Neural cell (in vitro differentiated cells): ENCODE measurements around the gene MAN2A2. TPM values are rescaled to one million over a fixed set of nuclear protein-coding genes. Genes with fewer than 3 reads are reported as not detected.

Source experiments
- H2AFZ ChIP-seq: fragments of 200-600, 300-800 bp; sonication (generic), shearing (Covaris generic); 2 replicates; pipeline ENCODE4 v1.6.0; 2014; ENCODE audit warnings: low read depth, mild to moderate bottlenecking, antibody characterized with exemption, low read length, moderate library complexity
- H3F3A ChIP-seq: fragments of 200-600 bp; shearing (Covaris generic); 2 replicates; pipeline ENCODE4 v1.6.1; 2016; ENCODE audit warnings: mild to moderate bottlenecking, moderate library complexity, mixed read lengths, antibody characterized with exemption, low read length; ENCODE audit not compliant: insufficient read depth, poor library complexity, severe bottlenecking
- H3K27ac ChIP-seq: fragments of 200-600, 300-800 bp; sonication (generic), shearing (Covaris generic); 2 replicates; pipeline ENCODE4 v1.5.1; 2014; ENCODE audit warnings: mild to moderate bottlenecking, low read length, moderate library complexity
- H3K27me3 ChIP-seq: fragments of 300-800, 200-600 bp; sonication (generic), shearing (Covaris generic); 2 replicates; pipeline ENCODE4 v1.6.0; 2014; ENCODE audit warnings: mild to moderate bottlenecking, low read depth, low read length, moderate library complexity; ENCODE audit not compliant: insufficient read depth
- H3K36me3 ChIP-seq: fragments of 300-800, 200-600 bp; sonication (generic), shearing (Covaris generic); 2 replicates; pipeline ENCODE4 v1.5.1; 2014; ENCODE audit warnings: mild to moderate bottlenecking, antibody characterized with exemption, low read length, moderate library complexity; ENCODE audit not compliant: insufficient read depth
- H3K4me2 ChIP-seq: fragments of 300-800, 200-600 bp; sonication (generic), shearing (Covaris generic); 2 replicates; pipeline ENCODE4 v1.6.0; 2014; ENCODE audit warnings: mild to moderate bottlenecking, low read length
- H3K4me3 ChIP-seq: fragments of 300-800, 200-600 bp; sonication (generic), shearing (Covaris generic); 2 replicates; pipeline ENCODE4 v1.5.1; 2014; ENCODE audit warnings: mild to moderate bottlenecking, low read length, moderate library complexity
- H3K79me2 ChIP-seq: fragments of 200-600 bp; shearing (Covaris generic); replicated peaks from 2 replicates; pipeline ENCODE4 v1.6.0; 2014; ENCODE audit warnings: mild to moderate bottlenecking, low read length, moderate library complexity; ENCODE audit not compliant: insufficient read depth
- H3K9ac ChIP-seq: fragments of 300-800, 200-600 bp; sonication (generic), shearing (Covaris generic); 2 replicates; pipeline ENCODE4 v1.6.1; 2016; ENCODE audit warnings: mild to moderate bottlenecking, low read length, mixed read lengths
- H3K9me2 ChIP-seq: fragments of 200-600 bp; shearing (Covaris generic); 2 replicates; pipeline ENCODE4 v1.6.1; 2016; ENCODE audit warnings: mild to moderate bottlenecking, low read length, mixed read lengths; ENCODE audit not compliant: insufficient read depth
- H3K9me3 ChIP-seq: fragments of 200-600, 300-800 bp; sonication (generic), shearing (Covaris generic); 2 replicates; pipeline ENCODE4 v1.6.1; 2016; ENCODE audit warnings: mild to moderate bottlenecking, mixed run types, low read length, moderate library complexity, mixed read lengths
- H4K20me1 ChIP-seq: fragments of 200-600 bp; shearing (Covaris generic); 2 replicates; pipeline ENCODE4 v1.6.1; 2016; ENCODE audit warnings: mild to moderate bottlenecking, mixed run types; ENCODE audit not compliant: insufficient read depth
- CTCF ChIP-seq: fragments of 450-650 bp; IDR thresholded peaks from 2 replicates; pipeline ENCODE4 v1.5.1; 2014; ENCODE audit warnings: antibody characterized with exemption, mild to moderate bottlenecking, moderate library complexity; ENCODE audit not compliant: poor library complexity, severe bottlenecking
- EP300 ChIP-seq: fragments of 450-650 bp; conservative IDR thresholded peaks from 2 replicates; pipeline ENCODE4 v1.6.1; 2014; ENCODE audit warnings: antibody characterized with exemption, mild to moderate bottlenecking, moderate library complexity; ENCODE audit not compliant: poor library complexity, severe bottlenecking
- EZH2 ChIP-seq: fragments of 200-600, 300-800 bp; shearing (Covaris generic), sonication (generic); IDR thresholded peaks from 2 replicates; pipeline ENCODE4 v1.6.1; 2014; ENCODE audit warnings: antibody characterized with exemption, low read length, borderline replicate concordance, mild to moderate bottlenecking; ENCODE audit not compliant: insufficient read depth, poor library complexity, severe bottlenecking
- MXI1 ChIP-seq: fragments of 450-650 bp; conservative IDR thresholded peaks from 2 replicates; pipeline ENCODE4 v1.6.1; 2014; ENCODE audit warnings: antibody characterized with exemption, mild to moderate bottlenecking; ENCODE audit not compliant: poor library complexity, severe bottlenecking
- POLR2AphosphoS5 ChIP-seq: IDR thresholded peaks from 2 replicates; pipeline ENCODE4 v1.6.1; 2012
- RAD21 ChIP-seq: fragments of 450-650 bp; conservative IDR thresholded peaks from 2 replicates; pipeline ENCODE4 v1.6.1; 2014; ENCODE audit warnings: antibody characterized with exemption, mild to moderate bottlenecking, moderate library complexity
- REST ChIP-seq: IDR thresholded peaks from 2 replicates; pipeline ENCODE4 v1.6.1; 2012; ENCODE audit warnings: borderline replicate concordance
- SMC3 ChIP-seq: fragments of 450-650 bp; conservative IDR thresholded peaks from 2 replicates; pipeline ENCODE4 v1.6.1; 2014; ENCODE audit warnings: antibody characterized with exemption, mild to moderate bottlenecking, moderate library complexity; ENCODE audit not compliant: poor library complexity
- TAF1 ChIP-seq: IDR thresholded peaks from 2 replicates; pipeline ENCODE4 v1.6.1; 2012; ENCODE audit warnings: low read depth
- polyA plus RNA-seq: library from polyadenylated mRNA; depleted of rRNA; stranded (reverse); fragments of >200 nt; gene quantifications from 2 replicates; pipeline ENCODE4 v1.2.3, GENCODE V29; 2014

Gene MAN2A2
- polyA plus RNA-seq, 1 donor from 2014 or later = 59.8 TPM

- Histone ChIP-seq H3K4me3 (peak overlapping the region; percentile 70), H3K9me2 (no peaks in the 10 kb centered on the region), H3K36me3 (no peaks in the 10 kb centered on the region), H3K9me3 (no peaks in the 10 kb centered on the region), H4K20me1 (no peaks in the 10 kb centered on the region), H3K79me2 (peaks cover 9% of the 10 kb centered on the region), H3F3A (no peaks in the 10 kb centered on the region), H3K27me3 (no peaks in the 10 kb centered on the region), H3K9ac (peak overlapping the region; percentile 64), H3K27ac (no peak overlapping the region), H2AFZ (no peak overlapping the region), H3K4me2 (peak overlapping the region; percentile 78)
- TF ChIP-seq RAD21 (no peak), EP300 (no peak), POLR2AphosphoS5 (no peak), EZH2 (no peak), SMC3 (no peak), REST (no peak), MXI1 (no peak), TAF1 (no peak), CTCF (no peak)
These were observed 31.2 kb upstream of the MAN2A2 start for GRCh38 chr15:90871716-90872485.

GRCh38 chr15:90872486-90873184, 30.5 kb upstream of the MAN2A2 start:
- Histone ChIP-seq H3K9me2 (no peaks in the 10 kb centered on the region), H3K27me3 (no peaks in the 10 kb centered on the region), H3K9ac (peak overlapping the region; percentile 64)

More at GRCh38 chr15:90872486-90873184, 30.5 kb upstream of the MAN2A2 start:
- H3K4me2 ChIP-seq = peak overlapping the region; percentile 78
- H3K9me3 ChIP-seq = no peaks in the 10 kb centered on the region
- TF ChIP-seq SMC3 = no peak
- H3K36me3 ChIP-seq = no peaks in the 10 kb centered on the region
- H4K20me1 ChIP-seq = no peaks in the 10 kb centered on the region
- H3K4me3 ChIP-seq = peak overlapping the region; percentile 70
- H3K27ac ChIP-seq = no peak overlapping the region
- H2AFZ ChIP-seq = no peak overlapping the region
- peaks cover 9% of the 10 kb centered on the region for H3K79me2 ChIP-seq
- no peaks in the 10 kb centered on the region for H3F3A ChIP-seq
